ENCODE measurements around the gene CDK17. TPM values are rescaled to one million over a fixed set of nuclear protein-coding genes. Genes with fewer than 3 reads are reported as not detected.
"Not testable (repeated sequence)": the region's sequence is repeated elsewhere in the genome, so short reads cannot be mapped to it uniquely, and the experiment has no call there.

The CDK17 gene
- total RNA-seq, 1 donor from 2014 or later, result 47.1 TPM

GRCh38 chr12:96387981-96388380 lies 12.3 kb downstream of the CDK17 start:
- intact Hi-C loops (cut with DNase I), result no loop called here
- ATAC-seq (no peak), DNase-seq (no peak)
- TF ChIP-seq CTCF (IDR thresholded peaks at IDR 0.05), result no peak
- Histone ChIP-seq H3K36me3 (no peaks in the 10 kb centered on the region), H3K27me3 (no peaks in the 10 kb centered on the region), H3K9me3 (no peaks in the 10 kb centered on the region), H3K4me1 (peaks cover 12% of the 10 kb centered on the region), H3K4me3 (no peak overlapping the region), H3K27ac (no peak overlapping the region)

GRCh38 chr12:96386794-96387193 lies 13.4 kb downstream of the CDK17 start:
- TF ChIP-seq CTCF (IDR thresholded peaks at IDR 0.05), result no peak

GRCh38 chr12:96383991-96384390 lies 16.2 kb downstream of the CDK17 start:
- intact Hi-C loops (cut with DNase I), result no loop called here
- Histone ChIP-seq H3K4me3 (no peak overlapping the region), H3K27ac (no peak overlapping the region), H3K36me3 (no peaks in the 10 kb centered on the region), H3K27me3 (no peaks in the 10 kb centered on the region), H3K4me1 (no peaks in the 10 kb centered on the region), H3K9me3 (no peaks in the 10 kb centered on the region)
- ATAC-seq (no peak), DNase-seq (no peak)
- TF ChIP-seq CTCF (IDR thresholded peaks at IDR 0.05), result no peak

More at GRCh38 chr12:96386794-96387193, 13.4 kb downstream of the CDK17 start:
- no peak overlapping the region for H3K27ac ChIP-seq
- H3K9me3 ChIP-seq, result no peaks in the 10 kb centered on the region
- no peak overlapping the region for H3K4me3 ChIP-seq
- H3K36me3 ChIP-seq, result no peaks in the 10 kb centered on the region
- intact Hi-C loops (cut with DNase I), result no loop called here
- no peak for DNase-seq
- no peaks in the 10 kb centered on the region for H3K4me1 ChIP-seq
- no peak for ATAC-seq
- no peaks in the 10 kb centered on the region for H3K27me3 ChIP-seq

- intact Hi-C loops (cut with DNase I), result no loop called here
- H3K9me3 ChIP-seq, result no peaks in the 10 kb centered on the region
- ATAC-seq (no peak), DNase-seq (no peak)
- no peak for TF ChIP-seq CTCF (IDR thresholded peaks at IDR 0.05)
- no peak overlapping the region for H3K27ac ChIP-seq
- H3K4me3 ChIP-seq, result no peak overlapping the region
- no peaks in the 10 kb centered on the region for H3K36me3 ChIP-seq
- no peaks in the 10 kb centered on the region for H3K4me1 ChIP-seq
- no peaks in the 10 kb centered on the region for H3K27me3 ChIP-seq
Measured at GRCh38 chr12:96383371-96383770, 16.9 kb downstream of the CDK17 start.

- peaks cover 15% of the 10 kb centered on the region for H3K4me1 ChIP-seq
- H3K27me3 ChIP-seq; H3K4me3 ChIP-seq; ATAC-seq; H3K9me3 ChIP-seq; H3K27ac ChIP-seq; DNase-seq; H3K36me3 ChIP-seq; intact Hi-C loops (cut with DNase I): not testable (repeated sequence)
Measured at GRCh38 chr12:96379743-96380142, 20.5 kb downstream of the CDK17 start.

GRCh38 chr12:96378319-96378718 lies 21.9 kb downstream of the CDK17 start:
- intact Hi-C loops (cut with DNase I), result no loop called here
- peaks cover 22% of the 10 kb centered on the region for H3K4me1 ChIP-seq
- H3K27me3 ChIP-seq, result no peaks in the 10 kb centered on the region
- no peak for TF ChIP-seq CTCF (IDR thresholded peaks at IDR 0.05)
- H3K4me3 ChIP-seq, result no peak overlapping the region
- no peak for ATAC-seq
- H3K27ac ChIP-seq, result no peak overlapping the region
- H3K9me3 ChIP-seq, result no peaks in the 10 kb centered on the region
- no peaks in the 10 kb centered on the region for H3K36me3 ChIP-seq
- no peak for DNase-seq

Data from upper lobe of right lung (tissue), 1 donor.